GM21423 (cell line): ENCODE results near the gene CERS6.
"Not testable (repeated sequence)": the region's sequence is repeated elsewhere in the genome, so short reads cannot be mapped to it uniquely, and the experiment has no call there.

Source experiments
- ATAC-seq: cut with Tn5 transposase; IDR thresholded peaks from one replicate; pipeline ENCODE4 v1.9.1; 2021; ENCODE audit warnings: mild to moderate bottlenecking, moderate library complexity; ENCODE audit not compliant: unreplicated experiment

CERS6 gene

DNA sequence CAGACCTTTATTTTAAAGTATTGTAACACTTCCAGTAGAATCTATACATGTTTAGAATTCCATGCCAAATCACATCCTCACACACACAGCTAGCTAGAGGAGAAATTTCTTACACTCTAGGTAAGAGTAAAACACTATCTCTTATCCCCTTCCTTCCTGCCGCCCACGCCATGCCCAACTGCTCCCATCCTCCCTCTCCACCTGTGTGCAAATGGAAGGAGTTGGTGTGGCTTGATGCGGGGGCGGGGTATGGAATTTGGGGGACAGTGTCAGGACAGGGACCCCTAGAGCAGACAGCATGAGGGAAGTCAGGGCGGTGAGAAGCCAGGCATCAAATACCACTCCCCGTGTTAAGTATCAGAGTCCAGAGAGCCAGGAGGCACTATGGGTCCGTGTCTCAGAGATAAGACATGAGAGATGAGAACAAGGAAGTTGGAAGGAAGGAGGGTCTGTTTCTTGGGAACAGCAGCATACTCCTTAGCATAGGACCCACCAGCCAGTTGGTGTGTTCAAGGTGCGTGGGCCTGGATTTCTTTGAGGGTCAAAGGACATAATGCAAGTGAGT lies 297.8 kb downstream of the CERS6 start:
- ATAC-seq = no peak

DNA sequence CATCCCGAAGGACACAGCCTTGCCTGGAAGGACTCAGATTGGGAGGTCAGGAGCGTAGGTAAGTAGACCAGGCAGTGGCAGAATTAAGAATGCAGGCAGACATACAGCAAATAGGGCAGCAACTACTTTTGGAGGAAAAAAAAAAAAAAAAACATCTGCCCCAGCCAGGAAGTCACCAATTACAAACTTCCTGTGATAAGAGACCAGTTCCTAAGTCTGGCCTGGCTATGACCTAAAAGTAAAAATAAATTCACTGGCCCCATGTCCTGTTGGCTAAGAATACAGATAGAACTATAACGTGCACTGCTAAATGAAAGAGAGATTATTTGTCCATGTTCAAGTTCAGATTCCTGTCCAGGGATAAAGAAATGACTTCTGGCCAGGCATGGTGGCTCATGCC lies 301.2 kb downstream of the CERS6 start:
- ATAC-seq = no peak

DNA sequence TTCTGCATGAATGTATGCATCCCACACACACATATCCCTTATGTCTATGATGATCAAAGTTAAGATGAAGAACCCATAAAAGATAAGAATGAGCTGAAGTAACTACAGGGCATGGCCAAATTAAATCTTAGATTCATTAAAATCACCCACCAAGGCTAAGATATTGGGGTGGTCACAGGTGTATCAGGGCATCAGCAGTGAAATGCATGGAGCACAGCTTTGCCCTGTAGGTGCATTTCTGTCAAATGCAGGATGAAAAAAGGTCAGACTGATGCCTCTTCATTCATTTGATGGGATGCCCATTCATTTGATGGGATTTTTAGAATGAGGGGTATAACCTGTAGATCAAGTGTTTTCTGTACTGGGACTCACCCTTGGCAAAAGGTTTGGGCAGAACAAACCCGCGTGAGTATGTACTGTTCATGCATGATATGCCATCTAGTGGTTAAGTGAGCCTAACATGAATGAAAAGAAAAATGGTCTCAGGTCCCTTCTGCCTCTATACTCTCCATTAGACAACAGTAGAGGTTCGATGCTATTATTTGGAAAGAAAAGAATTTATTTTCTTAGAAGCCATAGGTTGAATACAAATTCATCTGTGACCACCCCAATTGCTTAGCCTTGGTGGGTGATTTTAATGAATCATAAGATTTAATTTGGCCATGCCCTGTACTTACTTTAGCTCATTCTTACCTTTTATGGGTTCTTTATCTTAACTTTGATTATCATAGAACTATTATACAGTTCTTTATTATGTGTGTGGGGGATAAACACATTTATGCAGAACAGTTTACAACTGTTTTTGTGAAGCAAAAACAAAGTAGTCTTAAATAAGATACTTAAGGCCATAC lies 303.1 kb downstream of the CERS6 start:
- ATAC-seq = peak; percentile 45

DNA sequence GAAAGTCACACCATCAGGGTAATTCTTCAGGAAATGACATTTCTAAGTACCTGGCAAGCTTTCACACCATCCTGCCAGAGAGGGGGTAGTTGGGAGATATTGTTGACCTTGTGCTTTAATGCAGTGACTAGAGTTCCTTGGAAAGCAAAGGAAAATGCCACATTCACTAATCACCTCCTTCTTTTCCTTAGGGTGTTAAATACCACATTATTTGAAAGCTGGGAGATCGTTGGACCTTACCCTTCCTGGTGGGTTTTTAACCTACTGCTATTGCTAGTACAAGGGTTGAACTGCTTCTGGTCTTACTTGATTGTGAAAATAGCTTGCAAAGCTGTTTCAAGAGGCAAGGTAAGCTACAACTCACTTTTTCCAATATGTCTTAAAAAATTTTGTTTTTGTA lies 309.3 kb downstream of the CERS6 start:
- ATAC-seq = no peak

DNA sequence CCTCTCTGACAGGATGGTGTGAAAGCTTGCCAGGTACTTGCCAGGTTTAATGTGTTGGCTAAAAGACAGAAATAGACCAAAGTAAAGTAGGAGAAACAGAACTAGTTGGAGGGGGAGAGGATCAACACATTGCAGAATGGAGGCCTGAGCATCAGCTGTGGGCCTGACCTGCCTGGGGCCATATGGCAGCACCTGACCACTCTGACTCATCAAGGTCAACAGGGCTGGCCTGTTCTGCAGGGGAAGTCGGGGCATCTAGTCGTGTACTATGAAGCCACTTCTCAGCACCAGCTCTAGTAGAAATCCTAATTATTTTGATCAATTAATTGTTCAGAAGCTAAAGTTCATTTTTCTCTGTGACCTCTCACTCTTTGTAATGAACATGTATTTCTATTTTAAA lies 310.5 kb downstream of the CERS6 start:
- no peak for ATAC-seq

DNA sequence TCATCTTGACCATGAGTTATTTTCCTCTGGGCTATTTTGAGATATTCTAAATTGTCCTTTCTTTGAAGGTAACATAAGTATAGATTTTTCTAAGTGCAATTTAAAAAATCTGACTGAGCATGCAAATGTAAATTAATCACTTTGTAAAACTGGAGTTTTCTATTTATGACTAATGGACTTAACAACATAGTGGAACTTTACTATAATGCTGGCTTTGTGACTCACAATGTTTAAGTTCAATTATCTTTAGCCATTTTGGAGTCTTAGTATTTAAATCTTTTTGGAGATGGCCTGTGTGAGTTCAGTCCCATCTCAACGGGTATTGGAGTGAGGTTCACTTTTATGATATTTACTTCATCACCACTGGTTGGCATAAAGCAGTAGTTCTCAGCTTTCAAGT lies 311.2 kb downstream of the CERS6 start:
- ATAC-seq = no peak

DNA sequence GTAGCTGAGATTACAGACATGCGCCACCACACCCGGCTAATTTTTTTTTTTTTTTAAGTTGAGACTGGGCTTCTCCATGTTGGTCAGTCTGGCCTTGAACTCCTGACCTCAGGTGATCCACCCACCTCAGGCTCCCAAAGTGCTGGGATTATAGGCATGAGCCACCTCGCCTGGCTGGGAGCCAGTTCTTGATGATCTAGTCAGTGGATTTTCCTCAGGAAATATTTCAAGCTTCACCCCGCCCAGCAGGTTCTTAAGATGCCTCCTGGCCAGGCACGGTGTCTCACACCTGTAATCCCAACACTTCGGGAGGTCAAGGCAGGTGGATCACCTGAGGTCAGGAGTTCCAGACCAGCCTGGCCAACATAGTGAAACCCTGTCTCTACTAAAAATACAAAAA lies 312.3 kb downstream of the CERS6 start:
- not testable (repeated sequence) for ATAC-seq

DNA sequence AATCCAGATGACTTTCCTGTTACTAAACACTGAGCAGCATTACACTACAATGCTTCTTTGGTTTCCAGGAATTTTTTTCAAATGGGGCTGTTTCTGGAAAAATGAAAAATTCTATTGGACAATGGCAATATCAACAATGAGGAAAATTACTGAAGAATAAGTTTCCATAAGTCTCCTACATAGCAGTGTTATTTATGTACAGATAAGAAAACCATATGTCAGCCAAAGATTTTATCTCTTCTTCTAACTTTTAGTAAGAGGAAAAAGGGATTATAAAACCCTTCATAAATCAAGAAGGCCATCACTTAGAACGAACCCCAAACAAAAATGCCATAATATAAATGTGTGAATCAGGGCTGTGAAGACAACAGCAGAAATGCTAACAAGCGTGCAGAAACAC lies 314.7 kb downstream of the CERS6 start:
- ATAC-seq = no peak

DNA sequence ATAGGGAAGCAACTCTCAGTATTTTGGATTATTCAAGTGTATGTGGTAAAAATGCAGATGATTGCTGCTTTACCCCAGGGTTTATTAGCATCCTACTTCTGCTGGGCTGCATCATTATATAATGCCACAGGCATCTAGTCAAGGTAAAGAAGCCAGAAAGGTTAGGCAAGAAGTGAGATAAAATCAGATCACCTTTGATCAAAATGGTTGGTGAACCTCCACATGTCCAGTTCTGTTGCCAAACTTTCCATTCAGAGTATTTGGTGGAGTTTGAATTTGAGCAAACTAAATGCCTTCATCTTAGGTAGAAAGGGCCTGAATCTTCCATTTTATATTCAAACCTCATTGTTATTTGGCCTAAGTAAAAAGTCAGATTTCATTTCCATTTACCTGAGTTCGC lies 316.6 kb downstream of the CERS6 start:
- no peak for ATAC-seq

DNA sequence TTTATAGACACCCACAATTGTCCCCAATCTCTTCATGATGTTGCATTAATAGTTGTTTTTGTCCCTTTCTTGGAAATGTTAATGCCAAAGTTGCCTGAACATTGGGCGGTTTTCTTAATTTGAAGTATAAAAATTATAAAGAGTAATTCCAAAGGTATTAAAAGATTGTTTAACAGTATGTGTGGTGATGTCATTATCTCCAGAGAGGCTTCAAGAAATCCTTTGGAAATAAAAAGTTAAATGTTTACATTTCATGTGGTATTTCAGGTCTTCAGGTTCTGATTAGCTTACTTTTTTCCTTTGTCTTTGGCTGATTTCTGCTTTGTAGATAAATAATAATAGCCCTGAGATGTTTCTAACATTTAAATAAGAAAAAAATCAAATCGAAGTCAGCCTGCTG lies 317.1 kb downstream of the CERS6 start:
- ATAC-seq = no peak

DNA sequence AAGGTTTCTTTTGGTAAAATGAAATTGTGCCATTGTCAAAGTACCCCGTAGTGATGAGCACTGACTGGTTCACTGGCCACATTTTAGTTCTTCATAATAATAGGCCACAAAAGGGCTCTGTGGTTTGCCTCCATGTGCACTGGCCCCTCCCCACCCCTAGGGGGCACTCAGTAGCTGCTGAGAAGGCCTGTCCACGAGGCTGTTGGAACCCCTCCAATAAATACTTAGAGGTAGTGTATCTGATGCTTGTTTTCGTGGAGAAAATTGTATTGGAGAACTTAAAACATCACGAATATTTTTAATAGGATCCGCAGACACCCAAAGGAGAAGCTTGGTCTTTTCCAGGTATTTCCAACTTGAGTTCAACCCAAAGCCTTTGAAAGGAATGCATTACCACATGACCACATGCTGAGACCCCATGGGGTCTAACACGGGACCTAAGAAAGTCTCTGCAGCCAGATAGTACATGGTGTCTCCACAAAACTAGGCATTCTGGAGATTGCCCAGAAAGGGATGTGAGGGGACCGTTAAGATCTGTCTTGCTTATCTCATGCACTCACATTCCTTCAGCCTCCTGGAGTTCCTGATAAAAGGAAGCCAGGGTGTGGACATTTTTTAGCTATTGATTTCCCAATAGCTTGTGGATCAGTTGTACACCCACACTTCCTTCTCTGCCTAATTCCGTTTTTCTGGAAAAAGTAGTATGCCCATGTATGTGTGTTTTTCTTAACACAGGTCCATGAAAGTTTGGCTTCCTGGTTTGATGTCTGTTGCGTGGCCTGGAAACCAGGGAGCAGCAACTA lies 317.8 kb downstream of the CERS6 start:
- ATAC-seq = no peak

DNA sequence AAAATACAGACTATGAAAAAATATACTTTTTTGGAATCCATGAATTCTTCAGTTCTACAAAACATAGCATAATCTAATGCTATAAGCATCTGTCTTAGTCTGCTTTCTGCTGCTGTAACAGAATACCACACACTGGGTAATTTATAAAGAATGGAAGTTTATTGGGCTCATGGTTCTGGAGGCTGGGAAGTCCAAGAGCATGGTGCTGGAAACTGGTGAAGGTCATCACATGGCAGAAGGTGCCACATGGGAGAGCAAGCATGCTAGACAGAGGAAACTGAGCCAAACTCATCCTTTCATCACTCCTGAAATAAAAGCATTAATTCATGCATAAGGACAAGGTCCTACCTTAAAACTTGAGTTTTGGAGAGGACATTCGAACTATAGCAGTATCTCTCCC lies 319.8 kb downstream of the CERS6 start:
- ATAC-seq = no peak

DNA sequence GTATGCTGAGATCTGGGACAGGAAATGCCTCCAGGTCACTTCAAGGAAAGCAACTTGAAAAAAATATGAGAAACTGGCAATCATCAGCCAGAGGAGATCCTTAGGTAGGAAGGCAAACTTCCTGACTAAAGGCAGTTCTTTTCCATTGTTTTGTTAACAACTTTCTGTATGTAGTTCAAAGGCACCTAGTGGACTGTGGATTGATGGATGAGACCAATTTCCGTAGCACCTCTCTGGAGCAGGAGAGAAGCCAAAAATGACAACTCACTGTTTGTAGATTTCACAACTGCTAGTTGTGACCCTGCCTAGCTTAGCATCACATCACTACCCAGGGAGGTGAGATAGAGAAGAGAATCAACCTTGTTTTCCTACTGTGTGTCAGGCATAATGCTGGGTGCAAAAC lies 324.6 kb downstream of the CERS6 start:
- ATAC-seq = no peak

DNA sequence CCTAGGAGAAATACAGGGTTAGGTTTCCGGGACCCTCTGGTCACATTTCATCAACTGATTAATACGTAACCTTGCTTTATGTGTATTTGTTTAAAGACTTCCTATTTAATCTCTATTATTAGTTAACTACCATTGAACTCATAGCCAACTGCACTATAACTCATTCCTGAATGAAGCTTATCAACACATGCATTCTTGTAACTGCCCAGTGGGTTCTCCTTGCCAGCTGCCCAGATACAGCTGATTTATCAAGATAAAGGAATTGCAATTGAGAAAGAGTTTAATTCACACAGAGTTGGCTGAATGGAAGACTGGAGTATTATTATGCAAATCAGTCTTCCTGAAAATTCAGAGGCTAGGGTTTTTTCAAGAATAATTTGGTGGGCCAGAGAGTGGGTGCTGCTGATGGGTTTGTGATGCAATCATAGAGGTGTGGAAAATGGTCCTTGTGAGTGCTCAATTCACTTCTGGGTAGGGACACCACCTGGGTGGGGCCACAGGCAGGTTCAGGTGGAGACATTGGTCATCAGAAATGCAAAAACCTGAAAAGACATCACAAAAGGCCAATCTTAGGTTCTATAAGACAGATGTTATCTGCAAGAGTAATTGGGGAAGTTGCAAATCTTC lies 325.2 kb downstream of the CERS6 start:
- no peak for ATAC-seq

DNA sequence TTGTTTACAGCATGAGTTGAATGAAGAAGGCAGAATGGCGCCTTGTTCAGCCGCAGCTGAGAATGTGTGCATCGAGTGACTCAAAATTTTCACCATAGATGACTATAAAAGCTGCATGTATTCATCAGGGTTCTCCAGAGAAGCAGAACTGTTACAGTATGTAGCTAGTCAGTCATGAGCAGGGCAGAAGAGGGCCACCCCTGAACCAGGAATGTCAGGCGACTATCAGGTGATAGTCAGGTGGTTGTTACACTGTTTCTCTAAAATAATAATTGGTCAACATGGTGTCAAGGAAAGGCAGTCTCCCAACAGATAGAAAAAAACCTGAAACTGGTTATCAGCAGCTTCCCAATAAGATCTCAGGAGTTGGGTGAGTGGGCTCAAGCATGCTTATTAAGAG lies 326.2 kb downstream of the CERS6 start:
- no peak for ATAC-seq

DNA sequence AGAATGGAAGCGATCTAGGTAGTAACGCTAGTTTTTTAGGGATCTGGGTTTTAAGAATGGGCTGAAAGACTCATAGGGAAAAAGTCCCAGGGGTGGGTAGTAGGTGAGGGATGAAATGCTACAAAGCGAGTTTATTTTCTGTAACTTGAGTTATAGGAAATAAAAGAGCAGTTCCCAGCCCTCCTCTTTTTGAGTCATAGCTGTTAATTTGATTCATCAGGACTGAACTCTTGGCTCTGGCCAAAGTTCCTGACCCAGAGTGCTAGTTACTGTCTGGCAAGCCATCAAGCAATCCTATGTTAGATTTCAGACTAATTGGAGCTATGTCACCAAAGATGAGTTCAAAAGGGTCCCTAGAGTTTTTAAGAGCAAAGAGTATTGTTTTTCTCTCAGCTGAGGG lies 328.9 kb downstream of the CERS6 start:
- no peak for ATAC-seq

DNA sequence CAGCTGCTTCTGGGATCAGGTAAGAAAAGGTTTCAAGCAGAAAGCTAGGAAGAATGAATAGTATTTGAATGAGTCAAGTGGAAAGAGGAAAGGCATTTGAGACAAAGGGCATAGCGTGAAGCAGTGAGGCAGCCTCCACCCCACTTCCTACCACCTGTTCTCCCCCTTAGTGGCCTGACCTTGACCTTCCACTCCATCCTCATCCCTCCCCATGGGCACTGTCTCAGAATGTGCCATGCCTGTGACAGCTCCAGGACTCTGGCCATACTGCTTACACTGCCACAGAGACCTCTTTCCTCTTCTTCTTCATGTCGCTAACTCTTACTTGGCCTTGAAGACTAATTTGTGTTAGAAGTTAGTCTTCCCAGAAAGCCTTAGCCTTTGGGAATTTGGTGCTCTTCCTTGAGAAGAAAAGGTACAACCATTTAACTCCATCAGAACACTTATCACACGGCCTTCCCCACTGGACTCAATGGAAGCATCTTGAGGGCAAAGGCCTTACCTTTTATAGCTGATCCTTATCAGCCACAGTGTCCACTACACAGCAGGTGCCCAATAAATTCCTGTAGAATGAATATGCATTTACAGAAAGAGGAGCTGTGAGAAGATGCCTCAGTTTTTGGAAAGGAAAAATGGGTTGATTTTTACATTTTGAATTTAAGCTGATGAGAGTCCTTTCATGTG lies 331.2 kb downstream of the CERS6 start:
- no peak for ATAC-seq

DNA sequence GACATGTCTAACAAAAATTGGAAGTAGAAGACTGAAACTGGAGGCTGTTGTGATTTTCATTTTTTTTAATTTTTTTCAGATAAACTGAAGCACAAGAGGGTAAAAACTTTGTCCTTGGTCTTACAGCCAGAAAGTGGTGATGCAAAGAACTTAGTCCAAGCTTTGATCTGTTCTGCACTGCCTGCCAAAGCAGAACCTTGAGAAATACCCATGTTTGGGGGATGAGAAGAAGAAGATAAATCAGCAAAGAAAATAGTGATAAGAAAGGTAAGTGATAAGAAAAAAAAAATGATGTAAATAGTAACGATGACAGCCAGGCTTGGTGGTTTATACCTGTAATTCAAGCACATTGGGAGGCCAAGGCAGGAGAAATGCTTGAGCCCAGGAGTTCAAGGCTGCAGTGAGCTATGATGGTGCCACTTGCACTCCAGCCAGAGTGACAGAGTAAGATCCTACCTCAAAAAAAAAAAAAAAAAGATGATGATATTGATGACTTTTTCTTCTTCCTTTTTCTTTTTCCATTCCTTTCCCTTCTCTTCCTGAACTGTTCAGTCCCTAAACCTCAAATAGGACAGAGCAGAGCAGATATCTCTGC lies 331.8 kb downstream of the CERS6 start:
- no peak for ATAC-seq

DNA sequence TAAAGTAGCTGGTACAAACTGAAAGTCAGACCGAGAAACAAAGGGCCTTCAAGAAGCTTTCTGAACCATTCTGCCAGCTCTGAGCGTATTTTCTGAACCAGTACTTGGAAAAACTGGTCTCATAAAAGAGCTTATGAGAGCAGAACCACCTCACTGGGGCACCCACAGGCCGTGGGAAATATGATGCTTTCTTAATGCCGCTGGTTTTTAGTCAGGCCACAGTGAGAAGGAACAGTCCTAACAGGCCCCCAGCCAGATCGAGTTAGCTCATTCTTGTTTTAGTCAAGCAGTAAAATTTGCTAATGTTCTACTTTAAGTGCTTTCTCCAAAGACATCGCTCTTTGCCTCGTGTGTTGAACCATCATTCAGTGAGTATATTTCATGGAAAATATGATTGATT lies 333.7 kb downstream of the CERS6 start:
- no peak for ATAC-seq

DNA sequence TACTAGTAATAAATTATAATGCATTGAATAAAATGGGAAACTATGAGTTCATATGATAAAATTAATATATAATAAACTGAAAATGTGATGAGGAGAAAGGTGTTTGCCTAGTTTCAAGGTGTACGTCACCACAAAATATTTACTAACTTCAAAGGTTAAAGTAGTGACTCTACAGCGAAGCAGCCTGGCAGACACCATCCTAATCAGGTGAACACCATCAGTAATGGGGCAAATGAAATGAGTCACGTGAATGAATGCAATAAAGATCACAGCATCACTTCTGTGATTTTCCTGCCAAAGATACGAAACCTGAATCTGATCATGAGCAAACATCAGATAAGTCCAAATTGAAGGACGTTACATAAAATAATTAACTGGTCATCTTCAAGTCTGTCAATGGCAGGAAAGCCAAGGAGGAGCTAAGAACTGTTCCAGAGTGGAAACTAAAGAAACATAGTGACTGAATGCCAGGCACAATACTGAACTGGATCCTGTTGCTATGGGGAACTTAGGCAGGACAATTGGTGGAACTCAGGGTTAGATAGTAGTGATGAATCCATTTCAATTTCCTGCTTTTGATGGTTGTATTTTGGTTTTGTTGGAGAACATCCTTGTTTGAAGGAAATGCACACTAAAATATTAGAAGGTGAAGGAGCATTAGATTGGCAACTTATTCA lies 334.3 kb downstream of the CERS6 start:
- ATAC-seq = no peak
